Memory B cell (primary cell): ENCODE measurements around the gene OSMR.

Source experiments
- ATAC-seq: fragments of 150-1000 bp; cut with Tn5 transposase; 2 replicates; pipeline ENCODE4 v1.10.0; 2021; ENCODE audit warnings: low read depth, mild to moderate bottlenecking, moderate library complexity
- DNase-seq, 2 donors: peaks; one replicate each; pipeline ENCODE4 v3.0.0; 2022; ENCODE audit warnings: low spot score in 2 of 2
- H3K27ac Mint-ChIP-seq: one replicate; pipeline ENCODE4 v1.8.0; 2022; ENCODE audit warnings: mild to moderate bottlenecking, moderate library complexity, mixed read lengths
- H3K27me3 Mint-ChIP-seq: one replicate; pipeline ENCODE4 v1.8.0; 2022; ENCODE audit warnings: mixed read lengths
- H3K36me3 Mint-ChIP-seq: one replicate; pipeline ENCODE4 v1.8.0; 2022; ENCODE audit warnings: mild to moderate bottlenecking, mixed read lengths
- H3K4me1 Mint-ChIP-seq: one replicate; pipeline ENCODE4 v1.8.0; 2022; ENCODE audit warnings: mixed read lengths
- H3K4me3 Mint-ChIP-seq: one replicate; pipeline ENCODE4 v1.8.0; 2022; ENCODE audit warnings: mild to moderate bottlenecking, moderate library complexity, mixed read lengths
- H3K9me3 Mint-ChIP-seq: one replicate; pipeline ENCODE4 v1.8.0; 2022; ENCODE audit warnings: mixed read lengths

The OSMR gene

GRCh38 chr5:38871058-38871605 lies 25.3 kb downstream of the OSMR start:
- no peak overlapping the region for H3K27ac Mint-ChIP-seq
- peaks cover 8% of the 10 kb centered on the region for H3K27me3 Mint-ChIP-seq
- H3K9me3 Mint-ChIP-seq: peaks cover 1% of the 10 kb centered on the region
- DNase-seq: no peak
- H3K4me1 Mint-ChIP-seq: no peaks in the 10 kb centered on the region
- no peak overlapping the region for H3K4me3 Mint-ChIP-seq
- peaks cover 2% of the 10 kb centered on the region for H3K36me3 Mint-ChIP-seq
- no peak for ATAC-seq

- Mint-ChIP-seq H3K27me3 (peaks cover 8% of the 10 kb centered on the region), H3K27ac (no peak overlapping the region), H3K36me3 (no peaks in the 10 kb centered on the region), H3K9me3 (peaks cover 1% of the 10 kb centered on the region), H3K4me3 (no peak overlapping the region), H3K4me1 (no peaks in the 10 kb centered on the region)
- ATAC-seq (no peak), DNase-seq (no peak)
Measured at GRCh38 chr5:38871790-38872551, 26.2 kb downstream of the OSMR start.

- H3K27ac Mint-ChIP-seq: no peak overlapping the region
- peaks cover 10% of the 10 kb centered on the region for H3K27me3 Mint-ChIP-seq
Measured at GRCh38 chr5:38872826-38873225, 27.0 kb downstream of the OSMR start.

GRCh38 chr5:38874948-38875456 lies 29.2 kb downstream of the OSMR start:
- Mint-ChIP-seq H3K4me1 (no peaks in the 10 kb centered on the region), H3K9me3 (peaks cover 1% of the 10 kb centered on the region), H3K4me3 (no peak overlapping the region), H3K27me3 (peaks cover 14% of the 10 kb centered on the region), H3K36me3 (no peaks in the 10 kb centered on the region), H3K27ac (no peak overlapping the region)
- DNase-seq: no peak
- ATAC-seq: no peak

More at GRCh38 chr5:38872826-38873225, 27.0 kb downstream of the OSMR start:
- H3K9me3 Mint-ChIP-seq: peaks cover 1% of the 10 kb centered on the region
- H3K4me1 Mint-ChIP-seq: no peaks in the 10 kb centered on the region
- H3K36me3 Mint-ChIP-seq: no peaks in the 10 kb centered on the region
- no peak overlapping the region for H3K4me3 Mint-ChIP-seq
- DNase-seq (no peak), ATAC-seq (no peak)

GRCh38 chr5:38878391-38879077 lies 32.7 kb downstream of the OSMR start:
- Mint-ChIP-seq H3K27ac (no peak overlapping the region), H3K4me1 (no peaks in the 10 kb centered on the region), H3K27me3 (peaks cover 21% of the 10 kb centered on the region), H3K36me3 (no peaks in the 10 kb centered on the region), H3K9me3 (no peaks in the 10 kb centered on the region), H3K4me3 (no peak overlapping the region)
- DNase-seq (no peak), ATAC-seq (no peak)

GRCh38 chr5:38879078-38879460 lies 33.3 kb downstream of the OSMR start:
- no peaks in the 10 kb centered on the region for H3K9me3 Mint-ChIP-seq
- peaks cover 19% of the 10 kb centered on the region for H3K27me3 Mint-ChIP-seq
- no peaks in the 10 kb centered on the region for H3K4me1 Mint-ChIP-seq
- DNase-seq (no peak), ATAC-seq (no peak)
- H3K27ac Mint-ChIP-seq: no peak overlapping the region
- no peaks in the 10 kb centered on the region for H3K36me3 Mint-ChIP-seq
- no peak overlapping the region for H3K4me3 Mint-ChIP-seq

GRCh38 chr5:38883842-38884241 lies 38.0 kb downstream of the OSMR start:
- Mint-ChIP-seq H3K27ac (no peak overlapping the region), H3K36me3 (no peaks in the 10 kb centered on the region), H3K4me1 (no peaks in the 10 kb centered on the region), H3K27me3 (peaks cover 13% of the 10 kb centered on the region), H3K4me3 (no peak overlapping the region), H3K9me3 (no peaks in the 10 kb centered on the region)
- ATAC-seq: no peak
- no peak for DNase-seq

GRCh38 chr5:38885208-38885607 lies 39.4 kb downstream of the OSMR start:
- H3K27me3 Mint-ChIP-seq: peaks cover 6% of the 10 kb centered on the region
- ATAC-seq: no peak
- H3K36me3 Mint-ChIP-seq: no peaks in the 10 kb centered on the region
- DNase-seq: no peak
- H3K4me3 Mint-ChIP-seq: no peak overlapping the region
- no peaks in the 10 kb centered on the region for H3K9me3 Mint-ChIP-seq
- H3K4me1 Mint-ChIP-seq: no peaks in the 10 kb centered on the region
- no peak overlapping the region for H3K27ac Mint-ChIP-seq

GRCh38 chr5:38888041-38888440 lies 42.2 kb downstream of the OSMR start:
- no peaks in the 10 kb centered on the region for H3K9me3 Mint-ChIP-seq

GRCh38 chr5:38889424-38889823 lies 43.6 kb downstream of the OSMR start:
- Mint-ChIP-seq H3K4me1 (no peaks in the 10 kb centered on the region), H3K27me3 (peaks cover 6% of the 10 kb centered on the region), H3K4me3 (no peak overlapping the region), H3K9me3 (peaks cover 6% of the 10 kb centered on the region), H3K36me3 (no peaks in the 10 kb centered on the region), H3K27ac (no peak overlapping the region)
- DNase-seq (no peak), ATAC-seq (no peak)

More at GRCh38 chr5:38888041-38888440, 42.2 kb downstream of the OSMR start:
- ATAC-seq (no peak), DNase-seq (no peak)
- Mint-ChIP-seq H3K4me3 (no peak overlapping the region), H3K27me3 (peaks cover 6% of the 10 kb centered on the region), H3K4me1 (no peaks in the 10 kb centered on the region), H3K36me3 (no peaks in the 10 kb centered on the region), H3K27ac (no peak overlapping the region)

- no peaks in the 10 kb centered on the region for H3K4me1 Mint-ChIP-seq
- ATAC-seq (no peak), DNase-seq (no peak)
- no peak overlapping the region for H3K4me3 Mint-ChIP-seq
- H3K27ac Mint-ChIP-seq: no peak overlapping the region
- H3K27me3 Mint-ChIP-seq: peaks cover 6% of the 10 kb centered on the region
- H3K9me3 Mint-ChIP-seq: peaks cover 10% of the 10 kb centered on the region
- H3K36me3 Mint-ChIP-seq: no peaks in the 10 kb centered on the region
Measured at GRCh38 chr5:38891563-38891962, 45.8 kb downstream of the OSMR start.

GRCh38 chr5:38892363-38892762 lies 46.6 kb downstream of the OSMR start:
- DNase-seq (no peak), ATAC-seq (no peak)
- no peak overlapping the region for H3K27ac Mint-ChIP-seq
- H3K4me3 Mint-ChIP-seq: no peak overlapping the region
- no peaks in the 10 kb centered on the region for H3K36me3 Mint-ChIP-seq
- H3K4me1 Mint-ChIP-seq: no peaks in the 10 kb centered on the region
- H3K27me3 Mint-ChIP-seq: peaks cover 6% of the 10 kb centered on the region
- peaks cover 13% of the 10 kb centered on the region for H3K9me3 Mint-ChIP-seq

GRCh38 chr5:38896760-38897159 lies 50.9 kb downstream of the OSMR start:
- no peak for DNase-seq
- no peak overlapping the region for H3K4me3 Mint-ChIP-seq
- H3K36me3 Mint-ChIP-seq: no peaks in the 10 kb centered on the region
- peaks cover 5% of the 10 kb centered on the region for H3K27me3 Mint-ChIP-seq
- H3K4me1 Mint-ChIP-seq: no peaks in the 10 kb centered on the region
- peaks cover 14% of the 10 kb centered on the region for H3K9me3 Mint-ChIP-seq
- ATAC-seq: no peak
- H3K27ac Mint-ChIP-seq: no peak overlapping the region

GRCh38 chr5:38899936-38900335 lies 54.1 kb downstream of the OSMR start:
- H3K36me3 Mint-ChIP-seq: peaks cover 3% of the 10 kb centered on the region
- ATAC-seq (no peak), DNase-seq (no peak)
- H3K4me3 Mint-ChIP-seq: no peak overlapping the region
- peaks cover 8% of the 10 kb centered on the region for H3K27me3 Mint-ChIP-seq
- H3K4me1 Mint-ChIP-seq: no peaks in the 10 kb centered on the region
- H3K9me3 Mint-ChIP-seq: peaks cover 13% of the 10 kb centered on the region
- no peak overlapping the region for H3K27ac Mint-ChIP-seq
